ENCODE measurements around the gene ECHS1. TPM values are rescaled to one million over a fixed set of nuclear protein-coding genes. Genes with fewer than 3 reads are reported as not detected.

Gene ECHS1
- total RNA-seq, 1 donor from 2014 or later: 41.2 TPM

DNA sequence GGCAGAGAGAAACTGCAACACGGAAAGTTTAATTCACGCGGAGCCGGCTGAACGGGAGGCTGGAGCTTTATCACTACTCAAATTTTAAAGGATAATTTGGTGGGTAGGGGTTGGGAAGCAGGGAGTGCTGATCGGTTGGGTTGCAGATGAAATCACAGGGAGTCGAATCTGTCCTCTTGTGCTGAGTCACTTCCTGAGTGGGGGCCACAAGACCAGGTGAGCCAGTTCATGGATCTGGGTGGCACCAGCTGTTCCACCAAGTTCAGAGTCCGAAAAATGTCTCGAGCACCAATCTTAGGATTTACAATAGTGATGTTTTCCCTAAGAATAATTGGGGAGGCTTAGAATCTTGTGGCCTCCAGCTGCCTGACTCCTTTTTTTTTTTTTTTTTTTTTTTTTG is 29.6 kb downstream of the ECHS1 start:
- intact Hi-C loops (cut with micrococcal nuclease): no loop called here

DNA sequence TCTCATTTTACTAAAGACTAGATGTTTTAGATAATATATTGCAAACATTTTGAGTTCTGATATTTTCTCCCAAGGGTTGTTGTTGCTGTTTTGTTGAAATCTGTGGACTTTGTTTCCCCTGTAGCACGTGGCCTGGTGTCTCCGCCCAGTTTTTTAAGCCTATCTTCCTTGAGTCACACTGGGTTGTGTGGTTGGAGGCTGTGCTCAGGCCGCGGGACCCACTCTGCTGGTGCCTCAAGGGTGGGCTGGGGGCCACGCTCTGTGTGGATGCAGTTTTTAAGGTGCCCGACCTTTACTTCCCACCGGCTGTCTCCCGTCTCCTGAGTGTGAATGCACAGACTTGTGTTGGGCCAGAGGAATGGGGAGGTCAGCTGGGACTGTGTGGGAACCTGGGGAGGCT is 30.2 kb downstream of the ECHS1 start:
- intact Hi-C loops (cut with micrococcal nuclease): no loop called here

DNA sequence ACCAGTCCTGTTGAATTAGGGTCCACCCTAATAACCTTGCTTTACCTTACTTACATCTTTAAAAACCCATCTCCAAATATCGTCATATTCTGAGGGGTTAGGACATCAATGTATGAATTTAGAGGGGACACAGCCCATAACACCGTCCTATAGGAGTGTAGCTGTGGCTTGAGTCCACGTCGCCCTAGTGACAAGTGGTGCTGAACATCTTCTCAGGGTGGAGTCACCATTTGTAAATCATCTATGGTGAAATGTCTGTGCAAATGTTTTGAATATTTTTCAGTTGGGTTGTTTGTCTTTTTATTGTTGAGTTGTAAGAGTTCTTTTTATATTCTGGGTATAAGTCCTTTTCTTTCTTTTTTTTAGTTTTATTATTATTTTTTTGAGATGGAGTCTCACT is 31.2 kb downstream of the ECHS1 start:
- intact Hi-C loops (cut with micrococcal nuclease): no loop called here

DNA sequence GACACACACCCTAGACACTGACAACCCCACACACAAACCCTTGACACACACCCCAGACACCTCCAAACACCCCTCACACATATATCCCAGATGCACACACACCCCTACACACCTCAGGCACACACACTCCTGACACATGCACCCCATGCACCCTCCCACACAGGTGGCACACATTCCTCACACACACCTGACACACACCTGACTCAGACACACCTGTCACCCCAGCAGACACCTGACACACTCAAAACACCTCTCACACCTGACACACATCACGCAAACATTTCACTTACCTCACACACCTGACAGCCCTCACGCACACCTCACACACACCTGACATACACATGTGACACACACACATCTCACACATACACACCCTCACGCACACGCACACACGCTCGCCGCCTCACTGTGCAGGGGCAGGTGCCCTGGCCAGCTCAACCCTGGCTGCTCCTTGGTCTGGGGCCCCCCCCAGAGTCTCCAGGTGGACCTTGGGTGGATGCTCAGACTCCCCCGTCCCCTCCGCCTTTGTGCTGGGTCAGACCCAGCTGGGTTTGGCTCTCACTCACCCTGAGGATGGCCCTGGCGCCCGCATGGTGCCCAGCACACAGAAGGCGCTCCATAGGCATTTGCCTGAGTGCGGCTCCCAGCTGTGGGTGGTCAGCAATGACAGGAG is 33.3 kb downstream of the ECHS1 start:
- intact Hi-C loops (cut with micrococcal nuclease): no loop called here

DNA sequence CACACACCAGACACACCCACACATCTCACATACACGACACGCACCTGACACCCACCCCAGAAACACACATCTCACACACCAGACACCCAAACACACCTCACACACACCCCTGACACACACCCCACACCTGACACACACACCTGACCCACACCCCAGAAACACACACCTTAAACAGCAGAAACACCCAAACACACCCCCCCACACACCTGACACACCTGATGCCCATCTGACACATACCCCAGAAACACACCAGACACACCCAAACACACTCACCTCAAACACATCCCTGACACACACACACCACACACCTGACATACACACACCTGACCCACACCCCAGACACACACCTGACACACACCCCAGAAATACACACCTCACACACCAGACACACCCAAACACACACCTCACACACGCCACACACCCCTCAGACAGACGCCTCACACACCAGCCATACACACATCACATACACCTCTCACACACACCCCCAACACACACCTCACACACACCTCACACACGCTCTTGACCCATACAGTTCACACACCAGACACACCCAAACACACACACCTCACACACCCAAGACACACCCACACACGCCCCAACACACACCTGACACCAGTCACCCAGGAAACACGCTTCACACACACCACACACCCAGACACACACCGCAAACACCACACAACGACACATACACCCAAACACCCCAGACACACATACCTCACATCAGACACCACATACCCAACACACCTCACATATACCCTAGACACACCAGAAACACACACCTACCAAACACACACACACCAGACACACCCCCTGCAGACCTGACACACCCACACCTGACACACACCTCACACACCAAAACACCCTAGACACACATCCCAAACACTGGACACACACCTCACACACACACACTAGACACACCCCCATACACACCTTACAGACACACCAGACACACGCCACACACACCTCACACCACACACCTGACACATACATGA is 34.8 kb downstream of the ECHS1 start:
- intact Hi-C loops (cut with micrococcal nuclease): no loop called here

DNA sequence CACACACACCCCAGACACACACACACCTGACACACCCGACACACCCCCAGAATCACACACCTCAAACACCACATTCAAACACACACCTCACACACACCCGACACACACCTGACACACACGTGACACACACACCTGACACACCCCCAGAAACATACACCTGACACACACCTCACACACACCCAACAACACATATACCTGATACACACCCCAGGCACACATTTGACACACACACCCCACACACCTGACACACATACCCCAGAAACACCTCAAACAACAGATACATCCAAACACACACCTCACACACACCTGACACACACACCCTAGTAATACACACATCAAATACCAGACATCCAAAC is 35.8 kb downstream of the ECHS1 start:
- intact Hi-C loops (cut with micrococcal nuclease): no loop called here

DNA sequence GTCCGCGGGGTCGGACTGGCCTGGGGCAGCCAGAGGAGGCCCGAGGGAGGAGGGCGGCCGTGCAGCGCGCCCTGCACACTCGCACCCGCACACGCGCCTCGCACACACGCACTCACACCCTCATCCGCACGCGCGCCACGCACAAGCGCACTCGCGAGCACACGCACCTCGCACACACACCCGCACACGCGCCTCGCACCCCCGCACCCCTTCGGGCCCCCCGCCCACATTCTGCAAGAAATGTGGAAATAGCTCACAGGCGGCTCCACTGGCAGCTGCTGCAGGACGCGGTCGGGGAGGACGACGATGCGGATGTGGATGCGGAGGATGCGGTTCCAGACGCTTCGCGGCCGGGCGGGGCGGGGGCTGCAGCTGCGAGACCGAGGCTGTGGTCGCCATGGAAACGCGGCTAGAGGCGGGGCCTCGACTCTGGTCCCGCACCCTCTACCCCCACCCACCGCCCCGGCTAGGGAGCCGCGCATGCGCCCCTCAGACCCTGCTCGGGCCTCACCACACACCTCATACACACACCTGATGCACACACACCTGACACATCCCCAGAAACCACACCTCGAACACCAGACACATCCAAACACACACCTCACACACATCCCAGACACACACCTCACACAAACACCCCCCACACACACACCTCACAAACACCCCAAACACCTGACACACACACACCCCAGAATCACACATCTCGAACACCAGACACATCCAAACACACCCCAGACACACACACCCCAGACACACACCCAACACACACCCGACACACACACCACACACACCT is 36.4 kb downstream of the ECHS1 start, which contains the start of gene CALY:
Gene CALY (minus strand): TSS at position 320 of the 793 bp plus-strand sequence. CDS start 7,907 bp downstream, outside the sequence.
- intact Hi-C loops (cut with micrococcal nuclease): no loop called here

DNA sequence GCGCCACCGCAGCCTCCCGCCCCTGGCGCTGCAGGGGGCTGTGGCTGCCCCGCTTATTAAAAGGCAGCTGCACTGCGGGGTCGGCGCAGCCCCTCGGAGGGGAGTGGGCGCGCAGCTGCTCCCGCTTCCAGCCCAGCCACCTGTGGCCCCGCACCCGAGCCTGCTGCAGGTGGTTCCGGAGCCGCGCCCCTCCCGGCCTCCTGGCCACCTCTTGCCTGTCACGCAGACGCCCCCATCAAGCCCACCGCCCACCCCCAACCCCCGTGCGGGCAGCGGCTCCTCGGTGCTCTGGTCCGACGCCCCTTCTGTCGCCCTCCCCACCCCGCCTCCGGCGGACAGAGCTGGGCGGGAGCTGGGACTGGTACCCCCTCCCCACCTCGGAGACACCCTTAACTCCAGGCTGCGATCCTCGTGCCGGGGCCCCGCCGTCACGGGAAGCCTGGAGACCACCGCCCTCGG is 37.0 kb downstream of the ECHS1 start:
- intact Hi-C loops (cut with micrococcal nuclease): no loop called here

DNA sequence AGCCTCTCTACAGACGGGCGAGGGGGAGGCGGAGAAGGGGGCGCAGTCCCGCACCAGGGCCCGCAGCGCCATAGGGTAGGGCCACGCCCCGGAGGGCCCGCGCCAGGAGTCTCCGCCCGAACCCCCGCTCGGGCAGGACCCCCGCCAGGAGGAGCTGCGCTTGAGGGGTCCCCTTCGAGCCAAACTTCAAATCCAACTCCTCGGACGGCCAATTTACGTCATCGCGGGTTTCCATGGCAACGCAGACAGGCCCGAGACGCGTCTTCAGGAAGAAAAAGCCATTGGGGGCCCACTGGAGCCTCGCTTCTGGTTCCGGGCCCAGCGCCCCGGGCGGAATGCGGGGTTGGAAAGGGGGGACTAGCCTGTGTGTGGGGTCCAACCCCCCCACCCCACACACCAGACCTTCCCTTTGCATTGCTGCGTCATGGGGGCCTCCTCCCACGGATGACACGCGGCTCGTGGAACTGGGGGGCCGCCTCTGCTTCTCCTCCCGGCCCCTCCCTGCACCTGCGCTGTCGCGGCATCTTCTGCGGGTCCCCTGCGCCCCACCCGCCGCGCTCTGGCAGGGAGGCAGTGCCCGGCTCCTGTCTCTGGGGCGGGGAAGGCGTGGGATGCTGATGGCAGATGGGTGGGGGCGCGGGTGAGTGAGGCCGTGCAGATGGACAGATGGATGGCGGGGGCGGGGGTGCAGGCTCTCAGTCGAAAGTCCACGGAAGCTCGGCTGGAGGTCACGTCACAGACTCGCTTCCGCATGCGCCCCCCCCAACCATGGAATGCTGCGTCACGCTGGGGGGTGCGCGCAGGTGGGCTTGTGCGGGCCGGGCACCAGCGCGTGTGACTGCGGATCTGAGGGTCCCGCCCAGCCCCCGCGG is 37.7 kb downstream of the ECHS1 start:
- intact Hi-C loops (cut with micrococcal nuclease): no loop called here

DNA sequence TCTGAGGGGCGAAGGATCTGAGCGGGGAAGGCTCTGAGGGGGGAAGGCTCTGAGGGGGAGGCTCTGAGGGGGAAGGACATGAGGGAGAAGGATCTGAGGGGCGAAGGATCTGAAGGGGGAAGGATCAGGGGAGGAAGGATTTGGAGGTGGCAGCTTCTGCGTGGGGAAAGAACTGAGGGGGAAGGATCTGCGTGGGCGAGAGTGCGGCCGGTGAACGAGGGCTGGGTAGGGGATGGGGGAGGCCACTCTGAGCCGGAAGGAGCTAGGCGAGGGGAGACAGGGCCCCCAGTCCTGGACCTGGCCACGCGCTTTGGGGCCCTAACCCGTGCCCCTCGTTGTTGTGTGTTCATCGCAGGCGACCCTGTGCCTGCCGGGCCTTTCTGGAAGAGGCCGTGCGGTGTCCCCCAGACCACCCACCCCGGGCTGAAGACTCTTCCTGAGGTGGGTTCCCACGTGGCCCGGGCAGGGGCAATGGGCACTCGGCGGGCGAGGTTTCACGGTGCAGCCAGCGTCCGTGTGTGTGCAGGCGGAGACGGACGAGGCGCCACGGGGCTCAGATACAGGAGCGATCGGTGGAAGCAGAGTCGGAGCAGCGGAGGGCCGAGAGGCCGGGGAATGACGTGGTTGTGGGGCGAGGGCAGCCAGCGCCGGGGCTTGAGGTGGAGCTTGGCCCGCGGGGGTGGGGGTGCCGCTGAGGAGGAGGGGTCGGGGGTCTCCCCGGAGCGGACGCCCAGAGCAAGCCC is 38.5 kb downstream of the ECHS1 start:
- intact Hi-C loops (cut with micrococcal nuclease): no loop called here

DNA sequence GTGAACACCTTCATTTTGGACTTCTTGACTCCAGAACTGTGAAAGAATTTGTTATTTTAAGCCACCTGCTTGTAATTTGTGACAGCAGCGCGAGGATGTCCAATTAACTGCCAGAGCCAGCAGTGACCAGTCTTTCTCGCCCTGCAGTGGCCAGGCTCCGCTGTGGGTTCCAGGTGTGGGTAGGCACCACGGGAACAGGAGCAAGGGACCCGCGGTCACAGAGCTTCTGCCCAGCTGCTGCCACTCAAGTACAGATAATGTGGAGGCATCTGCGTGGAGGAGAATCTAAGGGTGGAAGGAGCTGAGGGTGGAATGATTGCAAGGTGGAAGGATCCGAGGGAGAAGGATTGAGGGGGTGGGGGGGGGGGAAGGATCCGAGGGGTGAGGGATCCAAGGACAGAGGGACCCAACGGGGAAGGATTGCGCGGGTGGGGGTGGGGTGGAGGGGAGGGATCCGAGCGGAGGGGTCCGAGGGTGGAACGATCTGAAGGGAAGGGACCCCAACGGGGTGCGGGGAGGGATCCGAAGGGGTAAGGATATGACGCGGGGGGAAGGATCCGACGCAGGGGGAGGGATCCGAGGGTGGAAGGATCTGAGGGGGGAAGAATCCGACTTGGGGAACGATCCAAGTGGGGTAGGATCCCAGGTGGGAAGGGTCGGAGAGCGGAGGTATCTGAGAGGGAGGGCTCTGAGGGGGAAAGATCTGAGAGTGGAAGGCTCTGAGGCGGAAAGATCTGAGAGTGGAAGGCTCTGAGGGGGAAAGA is 40.0 kb downstream of the ECHS1 start:
- intact Hi-C loops (cut with micrococcal nuclease): no loop called here

DNA sequence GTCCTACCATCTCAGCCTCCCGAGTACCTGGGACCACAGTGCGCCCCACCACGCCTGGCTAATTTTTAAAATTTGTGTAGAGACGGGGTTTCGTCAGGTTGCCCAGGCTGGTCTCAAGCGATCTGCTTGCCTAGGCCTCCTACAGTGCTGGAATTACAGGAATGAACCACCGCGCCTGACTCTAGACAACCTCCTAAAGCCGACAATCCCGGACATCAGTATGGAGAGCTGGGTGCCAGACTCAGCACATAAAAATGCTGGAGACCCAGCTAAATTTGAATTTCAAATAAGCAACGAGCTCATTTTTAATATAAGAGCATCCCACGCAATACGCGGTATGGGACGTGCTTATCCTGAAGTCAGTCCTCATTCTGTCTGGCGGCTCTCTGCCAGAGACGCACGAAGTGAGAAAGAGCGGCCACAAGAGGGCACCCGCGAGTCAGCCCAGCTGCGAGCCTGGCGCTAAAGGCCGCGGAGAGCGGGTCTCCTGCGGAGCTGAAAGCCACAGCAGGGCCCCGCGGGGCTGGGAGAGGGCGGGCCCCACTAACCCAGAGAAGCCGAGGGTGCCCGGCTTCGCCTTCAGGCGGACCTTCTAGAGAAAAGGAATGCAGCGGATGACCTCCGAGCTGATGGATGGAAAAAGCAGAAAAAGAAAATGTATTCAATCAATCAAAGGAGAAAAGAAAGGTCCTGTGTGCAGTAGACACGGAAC is 43.5 kb downstream of the ECHS1 start:
- intact Hi-C loops (cut with micrococcal nuclease): loop anchor here (2.0 kb wide), 3 partner anchors 21 to 191 kb away; partner anchors contain the start of genes TUBGCP2 and ZNF511

DNA sequence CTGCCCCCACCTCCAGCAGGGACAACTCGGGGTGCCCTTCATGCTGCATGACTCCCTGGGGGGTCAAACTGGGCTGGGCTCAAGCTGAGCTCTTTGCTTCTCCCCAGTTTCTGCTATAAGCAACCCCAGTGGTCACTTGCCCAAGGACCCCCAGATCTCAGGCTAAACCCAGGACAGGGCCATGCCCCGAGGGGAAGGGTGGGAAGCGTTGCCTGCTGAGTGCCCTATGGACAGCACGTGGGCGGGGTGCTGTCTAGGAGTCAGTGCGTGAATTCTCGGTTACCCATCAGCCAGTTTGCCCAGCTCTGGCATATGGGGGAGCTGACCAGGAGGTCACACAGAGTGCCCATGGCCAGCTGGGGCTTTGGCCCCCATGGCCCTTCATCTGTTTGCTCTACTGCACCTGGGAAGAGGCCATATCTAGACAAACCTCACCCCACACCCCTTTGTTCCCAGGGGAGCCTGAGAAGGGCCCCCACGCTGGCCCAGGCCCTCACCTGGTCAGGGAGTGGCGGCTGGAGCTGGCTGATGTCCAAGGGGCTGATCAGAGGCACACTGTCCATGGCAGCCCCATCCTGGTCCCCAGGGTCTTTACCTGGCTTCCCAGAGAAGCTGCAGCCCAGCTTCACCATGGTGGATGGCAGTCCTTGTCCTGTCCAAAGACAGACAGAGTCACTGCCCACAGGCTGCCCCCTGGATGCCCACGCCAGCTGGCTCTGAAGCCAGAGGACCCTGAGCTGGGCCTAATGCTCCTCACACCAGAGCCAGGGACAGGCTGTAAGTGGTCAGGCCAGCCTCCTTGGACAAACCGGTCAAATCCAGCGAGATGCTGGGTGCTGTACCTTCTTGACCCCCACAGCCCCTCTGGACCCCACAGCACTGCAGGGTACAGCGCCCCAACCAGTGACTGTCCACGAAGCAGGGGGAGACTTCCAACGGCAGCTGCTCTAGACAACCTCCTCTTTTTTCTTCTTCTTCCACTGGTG is 44.5 kb downstream of the ECHS1 start:
- intact Hi-C loops (cut with micrococcal nuclease): loop anchor here (2.0 kb wide), 3 partner anchors 20 to 192 kb away; partner anchors contain the start of genes TUBGCP2 and ZNF511

DNA sequence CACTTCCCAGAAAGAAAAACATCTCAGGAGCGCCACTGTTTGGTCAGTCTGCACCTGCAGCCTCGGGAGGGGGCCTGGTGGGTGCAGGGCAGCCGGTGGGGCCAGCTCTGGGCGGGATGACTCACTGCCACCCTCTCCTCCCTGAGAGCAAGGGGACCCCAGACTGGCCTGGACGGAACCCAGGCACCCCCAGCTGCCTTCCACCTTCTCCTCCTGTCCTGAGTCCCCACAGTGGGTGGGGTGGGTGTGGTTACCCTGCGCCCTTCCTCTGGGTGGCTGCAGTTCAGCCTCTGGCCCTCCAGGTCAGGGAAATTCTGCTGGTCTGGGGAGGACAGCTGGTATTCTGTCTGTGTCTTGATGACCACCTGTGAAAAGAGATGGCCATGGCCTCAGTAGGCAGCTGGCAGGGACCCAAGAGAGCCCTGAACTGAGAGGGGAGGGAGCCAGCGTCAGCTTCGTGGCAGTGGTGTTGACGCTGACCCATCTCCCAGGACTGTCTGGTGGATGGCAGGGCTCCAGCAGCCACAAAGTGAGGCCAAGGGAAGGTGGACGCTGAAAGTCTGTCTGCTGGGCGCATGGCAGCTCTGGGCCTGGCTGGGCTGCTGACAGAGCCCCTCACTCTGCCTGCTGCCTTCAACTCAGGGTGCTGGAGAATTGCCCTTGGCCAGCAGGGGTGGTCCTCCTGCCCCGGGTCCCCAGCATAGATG is 45.4 kb downstream of the ECHS1 start:
- intact Hi-C loops (cut with micrococcal nuclease): loop anchor here (2.0 kb wide), 3 partner anchors 19 to 193 kb away; partner anchors contain the start of genes TUBGCP2 and ZNF511

DNA sequence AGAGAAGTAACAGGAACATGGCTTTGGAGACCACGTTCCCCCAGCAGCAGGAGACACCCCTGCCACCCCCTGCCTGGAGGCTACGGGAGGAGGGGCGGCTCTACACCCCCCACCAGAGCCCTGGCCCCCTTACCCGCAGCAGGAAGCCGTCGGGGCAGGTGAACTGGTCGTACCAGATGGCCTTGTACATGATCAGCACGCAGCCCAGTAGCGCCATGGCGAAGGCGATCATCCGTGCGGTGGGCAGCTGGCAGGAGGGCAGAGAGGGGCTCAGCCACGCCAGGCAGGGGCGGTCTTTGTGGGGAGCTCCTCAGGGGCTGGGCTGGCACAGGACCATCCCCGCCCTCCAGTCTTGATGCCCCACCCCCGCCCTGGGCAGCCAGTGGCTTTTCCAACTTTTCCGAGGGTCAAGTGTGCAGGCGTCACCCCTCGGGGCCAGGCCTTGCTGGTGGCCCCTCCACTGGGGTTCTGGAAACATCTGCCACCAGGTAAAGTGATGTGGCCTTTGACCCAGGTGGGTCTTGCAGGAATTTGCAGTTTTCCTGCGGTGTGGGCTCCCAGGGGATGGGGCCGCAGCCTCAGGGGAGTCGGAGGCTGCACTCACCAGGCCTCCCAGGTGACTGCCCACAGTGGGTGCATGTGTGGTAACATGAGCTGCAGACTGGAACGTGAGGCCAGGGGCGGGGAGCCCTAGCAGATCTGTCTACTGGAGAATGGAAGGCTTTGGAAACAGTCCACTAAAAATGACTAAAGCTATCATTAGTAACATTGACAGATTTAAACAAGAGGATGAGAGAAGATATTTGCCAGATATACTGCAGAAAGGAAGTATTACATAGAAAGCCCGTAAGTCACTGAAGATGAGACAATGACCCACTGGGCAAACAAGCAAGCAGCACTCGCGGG is 46.2 kb downstream of the ECHS1 start:
- intact Hi-C loops (cut with micrococcal nuclease): no loop called here
